Measurements from ENCODE around the gene GRAMD1B.
A peak's percentile ranks its signal among the peaks of the same experiment; 100 is the strongest.

GRAMD1B gene

GRCh38 chr11:123409456-123410217 is 20.4 kb upstream of the GRAMD1B start:
- no peak for DNase-seq (ENCODE audit: low read depth, low spot score)

GRCh38 chr11:123410218-123410549 is 19.9 kb upstream of the GRAMD1B start:
- DNase-seq (ENCODE audit: low read depth, low spot score) = no peak

GRCh38 chr11:123413636-123414035 is 16.4 kb upstream of the GRAMD1B start:
- DNase-seq (ENCODE audit: low read depth, low spot score) = no peak

GRCh38 chr11:123416566-123416965 is 13.5 kb upstream of the GRAMD1B start:
- DNase-seq (ENCODE audit: low read depth, low spot score) = no peak

GRCh38 chr11:123418351-123419114 is 11.5 kb upstream of the GRAMD1B start:
- DNase-seq (ENCODE audit: low read depth, low spot score) = no peak

- DNase-seq (ENCODE audit: low read depth, low spot score) = no peak
Measured at GRCh38 chr11:123419731-123420452, 10.2 kb upstream of the GRAMD1B start.

GRCh38 chr11:123421589-123421988 is 8.5 kb upstream of the GRAMD1B start:
- DNase-seq (ENCODE audit: low read depth, low spot score) = no peak

- DNase-seq (ENCODE audit: low read depth, low spot score) = no peak
Measured at GRCh38 chr11:123425367-123425766, 4.7 kb upstream of the GRAMD1B start.

GRCh38 chr11:123426789-123427188 is 3.3 kb upstream of the GRAMD1B start:
- no peak for DNase-seq (ENCODE audit: low read depth, low spot score)

GRCh38 chr11:123427405-123427804 is 2.7 kb upstream of the GRAMD1B start:
- DNase-seq (ENCODE audit: low read depth, low spot score) = no peak

GRCh38 chr11:123428116-123428715 is 1.9 kb upstream of the GRAMD1B start:
- no peak for DNase-seq (ENCODE audit: low read depth, low spot score)

GRCh38 chr11:123429336-123429735 is 733 bp upstream of the GRAMD1B start:
- DNase-seq (ENCODE audit: low read depth, low spot score) = no peak

GRCh38 chr11:123430721-123431497 is 840 bp downstream of the GRAMD1B start:
- peak; percentile 79 for DNase-seq (ENCODE audit: low read depth, low spot score)

GRCh38 chr11:123431619-123432018 is 1.6 kb downstream of the GRAMD1B start:
- peak; percentile 45 for DNase-seq (ENCODE audit: low read depth, low spot score)

- DNase-seq (ENCODE audit: low read depth, low spot score) = peak; percentile 53
Measured at GRCh38 chr11:123434262-123434661, 4.2 kb downstream of the GRAMD1B start.

- DNase-seq (ENCODE audit: low read depth, low spot score) = peak; percentile 63
Measured at GRCh38 chr11:123434911-123435310, 4.8 kb downstream of the GRAMD1B start.

GRCh38 chr11:123437236-123437979 is 7.3 kb downstream of the GRAMD1B start:
- DNase-seq (ENCODE audit: low read depth, low spot score) = no peak

- peak; percentile 97 for DNase-seq (ENCODE audit: low read depth, low spot score)
Measured at GRCh38 chr11:123438131-123438627, 8.1 kb downstream of the GRAMD1B start.

GRCh38 chr11:123439616-123440015 is 9.5 kb downstream of the GRAMD1B start:
- no peak for DNase-seq (ENCODE audit: low read depth, low spot score)

- DNase-seq (ENCODE audit: low read depth, low spot score) = no peak
Measured at GRCh38 chr11:123441161-123441560, 11.1 kb downstream of the GRAMD1B start.

All from ELF-1 (cell line).